Upper lobe of left lung (tissue), 4 donors: ENCODE measurements around the gene ASTN1.

ENCODE experiments used
- EP300 ChIP-seq, 4 donors: sonication (generic); formaldehyde crosslinking; IDR thresholded peaks; one replicate each; pipeline ENCODE4 v1.5.1; 2017; ENCODE audit warnings: antibody characterized with exemption in 4 of 4, control low read depth in 2 of 4
- POLR2A ChIP-seq, 4 donors: fragments of 450-650 bp; IDR thresholded peaks; one replicate each; pipeline ENCODE4 v1.5.1; 2016 to 2017; ENCODE audit warnings: antibody characterized with exemption in 4 of 4, mild to moderate bottlenecking in 2 of 4
- POLR2AphosphoS5 ChIP-seq, 2 donors: sonication (generic); formaldehyde crosslinking; IDR thresholded peaks; one replicate each; pipeline ENCODE4 v1.5.1; 2017; ENCODE audit warnings: antibody characterized with exemption in 2 of 2
- TF ChIP-seq, protein P1 (sequence below), 6 experiments: fragments of 450-650 bp in 4 of 6; fragments of 200-600 bp in 2 of 6; sonication (generic) in 2 of 6; IDR thresholded peaks; one replicate each; pipeline ENCODE4 v1.5.1; 2016 to 2019; ENCODE audit warnings: antibody characterized with exemption in 6 of 6

DNA sequence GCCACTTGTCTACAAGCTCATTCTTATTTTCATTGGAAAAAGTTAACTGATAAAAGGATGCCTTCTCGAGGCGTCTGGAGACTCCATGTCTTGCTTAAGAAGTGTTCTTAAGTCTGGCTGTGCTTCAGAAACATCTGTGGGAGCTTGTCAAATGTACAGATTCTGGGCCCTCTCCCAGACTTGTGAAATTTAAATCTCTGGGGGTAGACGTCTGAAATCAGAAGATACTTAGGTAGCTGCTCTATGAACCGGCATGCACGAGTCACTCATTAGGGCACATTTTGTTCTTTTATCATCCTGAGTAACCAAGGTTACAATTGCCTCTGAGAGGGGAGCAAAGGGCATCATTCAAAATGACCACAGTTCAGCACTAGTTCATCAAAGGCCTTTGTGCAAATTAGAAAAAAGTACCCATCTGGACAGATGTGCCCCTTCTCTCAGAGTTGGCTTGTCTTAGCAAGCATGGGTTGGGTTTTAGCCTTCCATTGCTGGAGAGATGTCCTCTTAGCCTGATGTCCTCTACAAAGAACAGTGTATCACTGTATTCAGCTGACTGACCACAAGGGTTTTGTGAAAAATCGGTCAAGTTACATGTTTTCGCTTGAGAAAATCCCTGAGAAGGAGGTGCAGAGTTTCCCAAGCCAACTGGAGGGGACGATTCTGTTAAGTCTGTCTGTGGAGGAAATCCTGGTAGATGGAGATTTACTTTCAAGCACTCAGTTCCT, 156.9 kb downstream of the ASTN1 start:
- TF ChIP-seq POLR2A (IDR thresholded peaks at IDR 0.05) (no peak), EP300 (IDR thresholded peaks at IDR 0.05) (no peak), POLR2AphosphoS5 (IDR thresholded peaks at IDR 0.05) (no peak)
- TF ChIP-seq, protein P1, sequence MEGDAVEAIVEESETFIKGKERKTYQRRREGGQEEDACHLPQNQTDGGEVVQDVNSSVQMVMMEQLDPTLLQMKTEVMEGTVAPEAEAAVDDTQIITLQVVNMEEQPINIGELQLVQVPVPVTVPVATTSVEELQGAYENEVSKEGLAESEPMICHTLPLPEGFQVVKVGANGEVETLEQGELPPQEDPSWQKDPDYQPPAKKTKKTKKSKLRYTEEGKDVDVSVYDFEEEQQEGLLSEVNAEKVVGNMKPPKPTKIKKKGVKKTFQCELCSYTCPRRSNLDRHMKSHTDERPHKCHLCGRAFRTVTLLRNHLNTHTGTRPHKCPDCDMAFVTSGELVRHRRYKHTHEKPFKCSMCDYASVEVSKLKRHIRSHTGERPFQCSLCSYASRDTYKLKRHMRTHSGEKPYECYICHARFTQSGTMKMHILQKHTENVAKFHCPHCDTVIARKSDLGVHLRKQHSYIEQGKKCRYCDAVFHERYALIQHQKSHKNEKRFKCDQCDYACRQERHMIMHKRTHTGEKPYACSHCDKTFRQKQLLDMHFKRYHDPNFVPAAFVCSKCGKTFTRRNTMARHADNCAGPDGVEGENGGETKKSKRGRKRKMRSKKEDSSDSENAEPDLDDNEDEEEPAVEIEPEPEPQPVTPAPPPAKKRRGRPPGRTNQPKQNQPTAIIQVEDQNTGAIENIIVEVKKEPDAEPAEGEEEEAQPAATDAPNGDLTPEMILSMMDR (IDR thresholded peaks at IDR 0.05): no peak
